HCT116 (cell line): ENCODE measurements around the gene CYP46A1. TPM values are rescaled to one million over a fixed set of nuclear protein-coding genes. Genes with fewer than 3 reads are reported as not detected.

Experiments
- ATAC-seq: fragments of 200-7000 bp; cut with Tn5 transposase; 2 replicates; pipeline ENCODE4 v1.9.1; 2020; ENCODE audit warnings: mild to moderate bottlenecking, moderate library complexity
- BruUV-seq: library from RNA; stranded (reverse); fragments of 400-500 nt; replicated peaks from 2 replicates; lab custom pipeline; 2021; lab: Mats Ljungman, UMichigan
- CTCF ChIA-PET: fragments of 300-600 bp; sonication (Branson Sonifier 250); formaldehyde crosslinking; loops from one replicate; lab custom pipeline; 2021; ENCODE audit warnings: antibody characterized with exemption; lab: Charles Lee
- POLR2A ChIA-PET: fragments of 300-600, 350-600 bp; sonication (Branson Sonifier 250); formaldehyde crosslinking; loops from one replicate; lab custom pipeline; 2021; ENCODE audit warnings: antibody characterized with exemption; lab: Charles Lee
- RAD21 ChIA-PET, 2 experiments: fragments of 300-600 bp; sonication (Branson Sonifier 250); formaldehyde crosslinking; loops; one replicate each; lab custom pipeline; 2023; ENCODE audit warnings: low total read pairs in 2 of 2; ENCODE audit not compliant: uncharacterized antibody in 2 of 2, unreplicated experiment in 2 of 2, low non-redundant PET in 1 of 2; lab: Charles Lee
- DNase-seq: peaks from one replicate; pipeline ENCODE4 v3.0.0-alpha.2; 2010; ENCODE audit warnings: low read depth, low spot score
- H2AFZ ChIP-seq: fragments of 200-600 bp; shearing (Covaris generic), sonication (generic); 2 replicates; pipeline ENCODE4 v1.6.1; 2017; ENCODE audit warnings: low read depth, mixed run types, mixed read lengths, antibody characterized with exemption, low read length; ENCODE audit not compliant: poor library complexity, severe bottlenecking
- H3K27ac ChIP-seq: 2 replicates; pipeline ENCODE4 v1.5.1; 2012; ENCODE audit warnings: low read depth, low read length
- H3K27me3 ChIP-seq: fragments of 200-600 bp; sonication (generic); 2 replicates; pipeline ENCODE4 v1.6.1; 2016; ENCODE audit warnings: mixed run types, low read length, mixed read lengths; ENCODE audit not compliant: insufficient read depth
- H3K36me3 ChIP-seq, 2 experiments: fragments of 200-500 bp in 1 of 2; fragments of 200-600 bp in 1 of 2; sonication (Bioruptor generic) in 1 of 2; sonication (generic) in 1 of 2; 2 replicates each; pipeline versions ENCODE4 v1.5.1 to v1.6.1; 2014 to 2016; ENCODE audit warnings: low read length in 2 of 2, inconsistent platforms in 1 of 2, mixed read lengths in 1 of 2, mixed run types in 1 of 2; ENCODE audit not compliant: insufficient read depth in 2 of 2, control insufficient read depth in 1 of 2
- H3K4me1 ChIP-seq, 2 experiments: fragments of 200-600 bp in 1 of 2; sonication (generic) in 1 of 2; 2 replicates each; pipeline versions ENCODE4 v1.5.1 to v1.6.1; 2012 to 2017; ENCODE audit warnings: low read length in 2 of 2, inconsistent platforms in 1 of 2, mild to moderate bottlenecking in 1 of 2, mixed read lengths in 1 of 2, mixed run types in 1 of 2, moderate library complexity in 1 of 2; ENCODE audit not compliant: insufficient read depth in 2 of 2, control insufficient read depth in 1 of 2
- H3K4me2 ChIP-seq: fragments of 200-600 bp; sonication (generic); 2 replicates; pipeline ENCODE4 v1.6.1; 2017; ENCODE audit warnings: mixed run types, low read length, mixed read lengths
- H3K4me3 ChIP-seq, 2 experiments: fragments of 200-600 bp in 1 of 2; sonication (generic) in 1 of 2; replicated peaks in 1 of 2; 2 replicates each; pipeline ENCODE4 v1.5.1; 2011 to 2016; ENCODE audit warnings: low read length in 2 of 2, control low read depth in 1 of 2, low read depth in 1 of 2, mild to moderate bottlenecking in 1 of 2, mixed read lengths in 1 of 2, mixed run types in 1 of 2
- H3K79me2 ChIP-seq: fragments of 200-600 bp; sonication (generic); 2 replicates; pipeline ENCODE4 v1.6.1; 2017; ENCODE audit warnings: mild to moderate bottlenecking, mixed run types, low read length, moderate library complexity, mixed read lengths; ENCODE audit not compliant: insufficient read depth
- H3K9ac ChIP-seq: fragments of 200-600 bp; sonication (generic); 2 replicates; pipeline ENCODE4 v1.6.1; 2016; ENCODE audit warnings: low read length, mixed read lengths
- H3K9me2 ChIP-seq: fragments of 200-600 bp; sonication (generic), shearing (Covaris generic); 2 replicates; pipeline ENCODE4 v1.6.1; 2017; ENCODE audit warnings: mixed run types, mild to moderate bottlenecking, moderate library complexity; ENCODE audit not compliant: insufficient read depth
- H3K9me3 ChIP-seq, 2 experiments: fragments of 200-500 bp in 1 of 2; fragments of 200-600 bp in 1 of 2; sonication (Bioruptor generic) in 1 of 2; sonication (generic) in 1 of 2; 2 replicates each; pipeline ENCODE4 v1.6.1; 2014 to 2017; ENCODE audit warnings: low read length in 2 of 2, mixed read lengths in 2 of 2, inconsistent platforms in 1 of 2, low read depth in 1 of 2, mild to moderate bottlenecking in 1 of 2, mixed run types in 1 of 2, moderate library complexity in 1 of 2; ENCODE audit not compliant: control insufficient read depth in 1 of 2, insufficient read depth in 1 of 2
- H4K20me1 ChIP-seq: fragments of 200-600 bp; sonication (generic), shearing (Covaris generic); 2 replicates; pipeline ENCODE4 v1.6.1; 2017; ENCODE audit warnings: mixed run types, mild to moderate bottlenecking, moderate library complexity; ENCODE audit not compliant: insufficient read depth
- ATF3 ChIP-seq: IDR thresholded peaks from 2 replicates; pipeline ENCODE4 v1.6.1; 2012
- CBX3 ChIP-seq: IDR thresholded peaks from 2 replicates; pipeline ENCODE4 v1.6.1; 2012; ENCODE audit warnings: low read depth
- CEBPB ChIP-seq: IDR thresholded peaks from 2 replicates; pipeline ENCODE4 v1.6.1; 2012; ENCODE audit warnings: low read depth
- EZH2 ChIP-seq: fragments of 200-600 bp; sonication (generic); IDR thresholded peaks from 2 replicates; pipeline ENCODE4 v1.6.1; 2017; ENCODE audit warnings: antibody characterized with exemption, mixed run types
- EZH2phosphoT487 ChIP-seq: fragments of 200-600 bp; IDR thresholded peaks from 2 replicates; pipeline ENCODE4 v1.6.1; 2018; ENCODE audit warnings: antibody characterized with exemption, borderline replicate concordance
- JUND ChIP-seq: IDR thresholded peaks from 2 replicates; pipeline ENCODE4 v1.6.1; 2012
- MAX ChIP-seq: IDR thresholded peaks from 2 replicates; pipeline ENCODE4 v1.6.1; 2012
- POLR2A ChIP-seq: IDR thresholded peaks from 2 replicates; pipeline ENCODE4 v1.7.0; 2011; ENCODE audit warnings: borderline replicate concordance; ENCODE audit not compliant: insufficient read depth, insufficient read length; ENCODE audit errors: extremely low read depth
- POLR2AphosphoS5 ChIP-seq: IDR thresholded peaks from 2 replicates; pipeline ENCODE4 v1.6.1; 2011; ENCODE audit warnings: mild to moderate bottlenecking, low read depth, low read length, moderate library complexity
- RAD21 ChIP-seq: IDR thresholded peaks from 2 replicates; pipeline ENCODE4 v1.6.1; 2012; ENCODE audit warnings: low read depth, mild to moderate bottlenecking
- REST ChIP-seq: IDR thresholded peaks from 2 replicates; pipeline ENCODE4 v1.6.1; 2012; ENCODE audit warnings: low read depth
- SIN3A ChIP-seq: IDR thresholded peaks from 2 replicates; pipeline ENCODE4 v1.6.1; 2012; ENCODE audit warnings: low read depth
- SRF ChIP-seq: IDR thresholded peaks from 2 replicates; pipeline ENCODE4 v1.6.1; 2012; ENCODE audit warnings: low read depth
- YY1 ChIP-seq: IDR thresholded peaks from 2 replicates; pipeline ENCODE4 v1.6.1; 2011; ENCODE audit warnings: low read length, low read depth, moderate library complexity, mild to moderate bottlenecking; ENCODE audit not compliant: insufficient replicate concordance; ENCODE audit errors: extremely low read depth
- ZBTB33 ChIP-seq: IDR thresholded peaks from 2 replicates; pipeline ENCODE4 v1.6.1; 2011; ENCODE audit warnings: mild to moderate bottlenecking, low read length, moderate library complexity; ENCODE audit not compliant: insufficient replicate concordance; ENCODE audit errors: extremely low read depth
- ZNF274 ChIP-seq: fragments of 200-500 bp; sonication (Bioruptor generic); IDR thresholded peaks from 2 replicates; pipeline ENCODE4 v1.6.1; 2014; ENCODE audit warnings: mild to moderate bottlenecking, low read depth, low read length, inconsistent platforms
- intact Hi-C: fragments of 100-400 bp; cut with micrococcal nuclease; formaldehyde crosslinking; loops from 2 replicates; pipeline ENCODE4 v1.10.0; 2022
- total RNA-seq: library from RNA; stranded (reverse); gene quantifications from one replicate; pipeline ENCODE4 v1.2.1, GENCODE V29; 2021; ENCODE audit not compliant: unreplicated experiment

The CYP46A1 gene
- total RNA-seq, 1 experiment from 2014 or later: 0.76 TPM

GRCh38 chr14:99701260-99701659 is 17.2 kb downstream of the CYP46A1 start:
- Histone ChIP-seq H3K27me3 (no peaks in the 10 kb centered on the region), H3K4me1 (no peaks in the 10 kb centered on the region), H3K4me3 (no peak overlapping the region), H2AFZ (no peak overlapping the region), H3K36me3 (no peaks in the 10 kb centered on the region), H3K4me2 (no peak overlapping the region), H3K27ac (no peak overlapping the region), H3K9ac (no peak overlapping the region), H3K79me2 (no peaks in the 10 kb centered on the region), H4K20me1 (no peaks in the 10 kb centered on the region), H3K9me2 (no peaks in the 10 kb centered on the region), H3K9me3 (peaks cover 11 to 12% of the 10 kb centered on the region in 2 experiments; a peak in 2 of 4 replicates)
- no peak for TF ChIP-seq SIN3A
- no peak for TF ChIP-seq POLR2AphosphoS5
- TF ChIP-seq REST: no peak
- TF ChIP-seq SRF: no peak
- TF ChIP-seq YY1: no peak
- no peak for TF ChIP-seq ZNF274
- TF ChIP-seq MAX: no peak
- no peak for TF ChIP-seq POLR2A
- TF ChIP-seq EZH2: no peak
- no peak for TF ChIP-seq ZBTB33
- TF ChIP-seq RAD21: no peak
- no peak for TF ChIP-seq CBX3
- TF ChIP-seq JUND: no peak
- TF ChIP-seq EZH2phosphoT487: no peak
- no peak for TF ChIP-seq CEBPB
- TF ChIP-seq ATF3: no peak
- POLR2A ChIA-PET: no interaction called here
- no TSS peak for BruUV-seq
- DNase-seq (no peak), ATAC-seq (no peak)
- intact Hi-C loops: no loop called here
- RAD21 ChIA-PET: no interaction called here
- CTCF ChIA-PET: interaction anchor here (1.1 kb wide), 1 partner anchor 14 kb away, joined by 3 read pairs; no protein-coding TSS in a partner anchor
